ENCODE measurements around the gene ETV3.

ETV3 gene

DNA sequence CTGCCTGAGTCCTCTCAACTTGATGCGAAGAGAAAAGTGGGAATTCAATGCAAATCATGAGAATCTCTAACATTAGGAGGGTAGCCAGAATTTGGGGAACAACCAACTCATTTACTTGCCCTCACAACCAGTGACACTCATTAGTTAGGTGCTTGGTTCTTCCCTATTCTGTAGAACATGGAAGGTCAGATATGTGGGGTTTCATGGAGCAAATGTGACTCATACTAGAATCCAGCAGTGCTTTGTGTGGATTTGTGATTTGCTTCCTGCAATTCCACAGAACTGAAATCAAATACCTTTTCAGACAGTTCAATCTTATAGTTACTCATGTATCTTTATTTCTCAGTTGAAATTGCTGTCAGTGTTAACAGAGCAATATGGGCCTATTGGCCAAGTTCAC, 6.9 kb upstream of the ETV3 start:
- no peak overlapping the region for H3K27ac ChIP-seq
- no peak overlapping the region for H3K4me3 ChIP-seq (ENCODE audit: low read depth, low read length)
- TF ChIP-seq, protein P1, sequence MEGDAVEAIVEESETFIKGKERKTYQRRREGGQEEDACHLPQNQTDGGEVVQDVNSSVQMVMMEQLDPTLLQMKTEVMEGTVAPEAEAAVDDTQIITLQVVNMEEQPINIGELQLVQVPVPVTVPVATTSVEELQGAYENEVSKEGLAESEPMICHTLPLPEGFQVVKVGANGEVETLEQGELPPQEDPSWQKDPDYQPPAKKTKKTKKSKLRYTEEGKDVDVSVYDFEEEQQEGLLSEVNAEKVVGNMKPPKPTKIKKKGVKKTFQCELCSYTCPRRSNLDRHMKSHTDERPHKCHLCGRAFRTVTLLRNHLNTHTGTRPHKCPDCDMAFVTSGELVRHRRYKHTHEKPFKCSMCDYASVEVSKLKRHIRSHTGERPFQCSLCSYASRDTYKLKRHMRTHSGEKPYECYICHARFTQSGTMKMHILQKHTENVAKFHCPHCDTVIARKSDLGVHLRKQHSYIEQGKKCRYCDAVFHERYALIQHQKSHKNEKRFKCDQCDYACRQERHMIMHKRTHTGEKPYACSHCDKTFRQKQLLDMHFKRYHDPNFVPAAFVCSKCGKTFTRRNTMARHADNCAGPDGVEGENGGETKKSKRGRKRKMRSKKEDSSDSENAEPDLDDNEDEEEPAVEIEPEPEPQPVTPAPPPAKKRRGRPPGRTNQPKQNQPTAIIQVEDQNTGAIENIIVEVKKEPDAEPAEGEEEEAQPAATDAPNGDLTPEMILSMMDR (IDR thresholded peaks at IDR 0.05; ENCODE audit: low read depth, low read length): no peak
- DNase-seq: no peak
- no peaks in the 10 kb centered on the region for H3K27me3 ChIP-seq (ENCODE audit: insufficient read depth, low read depth, severe bottlenecking)
- no peaks in the 10 kb centered on the region for H3K9me3 ChIP-seq (ENCODE audit: severe bottlenecking)
- H3K36me3 ChIP-seq: no peaks in the 10 kb centered on the region

DNA sequence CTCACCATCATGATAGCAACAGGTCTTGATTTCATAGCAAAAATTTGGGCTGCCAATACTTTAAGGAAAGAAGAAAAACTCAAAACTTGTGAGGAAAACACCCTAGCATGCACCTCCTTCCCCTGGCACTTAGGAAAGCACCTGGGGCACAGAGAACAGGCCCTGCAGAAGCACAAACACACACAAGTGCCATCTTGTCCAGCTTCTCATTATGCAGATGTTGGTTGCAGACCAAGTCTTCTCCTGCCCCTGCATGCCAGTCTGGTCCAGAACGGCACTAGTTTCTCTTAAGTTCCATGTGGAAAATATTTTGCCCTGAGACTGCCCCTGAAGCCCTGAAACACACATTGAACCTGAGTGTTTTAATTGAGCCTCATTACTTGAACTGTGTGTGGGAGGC, 6.3 kb upstream of the ETV3 start:
- no peaks in the 10 kb centered on the region for H3K36me3 ChIP-seq
- H3K27ac ChIP-seq: no peak overlapping the region
- H3K9me3 ChIP-seq (ENCODE audit: severe bottlenecking): no peaks in the 10 kb centered on the region
- no peak for DNase-seq
- H3K27me3 ChIP-seq (ENCODE audit: insufficient read depth, low read depth, severe bottlenecking): no peaks in the 10 kb centered on the region
- TF ChIP-seq, protein P1 (IDR thresholded peaks at IDR 0.05; ENCODE audit: low read depth, low read length): no peak
- no peak overlapping the region for H3K4me3 ChIP-seq (ENCODE audit: low read depth, low read length)

DNA sequence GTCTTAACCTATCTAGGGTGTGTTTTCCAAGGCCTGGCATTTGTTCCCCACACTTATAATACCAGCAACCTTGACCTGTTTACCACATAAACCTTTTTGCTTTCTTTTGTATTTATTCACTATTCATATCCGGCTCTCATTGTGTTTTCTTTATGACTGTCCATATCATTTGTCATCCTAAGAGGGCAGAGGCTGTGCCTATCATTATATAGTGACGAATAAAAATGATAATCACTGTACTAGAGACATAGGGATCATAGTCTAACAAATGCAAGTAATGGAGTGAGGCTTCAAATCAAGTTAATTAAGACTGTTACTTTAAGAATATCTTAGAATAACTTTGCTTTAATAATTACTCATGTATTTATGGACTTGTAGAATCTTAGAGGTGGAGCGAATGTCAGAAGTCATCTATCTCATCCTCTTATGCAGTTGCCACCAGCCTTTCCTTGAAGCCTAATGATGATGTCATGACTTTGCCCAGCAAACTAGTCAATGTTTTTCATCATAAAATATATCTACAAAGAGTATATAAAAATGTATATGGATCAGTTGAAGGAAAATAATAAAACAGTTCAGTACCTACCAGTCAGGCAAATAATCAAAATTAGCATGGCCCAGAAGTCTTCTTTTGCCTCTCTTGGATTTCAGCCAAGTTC, 4.7 kb upstream of the ETV3 start:
- no peaks in the 10 kb centered on the region for H3K27me3 ChIP-seq (ENCODE audit: insufficient read depth, low read depth, severe bottlenecking)
- no peaks in the 10 kb centered on the region for H3K9me3 ChIP-seq (ENCODE audit: severe bottlenecking)
- H3K36me3 ChIP-seq: no peaks in the 10 kb centered on the region; the same call in 1 of the 2 replicates
- no peak overlapping the region for H3K4me3 ChIP-seq (ENCODE audit: low read depth, low read length)
- DNase-seq: no peak
- no peak overlapping the region for H3K27ac ChIP-seq
- TF ChIP-seq, protein P1 (IDR thresholded peaks at IDR 0.05; ENCODE audit: low read depth, low read length): no peak

DNA sequence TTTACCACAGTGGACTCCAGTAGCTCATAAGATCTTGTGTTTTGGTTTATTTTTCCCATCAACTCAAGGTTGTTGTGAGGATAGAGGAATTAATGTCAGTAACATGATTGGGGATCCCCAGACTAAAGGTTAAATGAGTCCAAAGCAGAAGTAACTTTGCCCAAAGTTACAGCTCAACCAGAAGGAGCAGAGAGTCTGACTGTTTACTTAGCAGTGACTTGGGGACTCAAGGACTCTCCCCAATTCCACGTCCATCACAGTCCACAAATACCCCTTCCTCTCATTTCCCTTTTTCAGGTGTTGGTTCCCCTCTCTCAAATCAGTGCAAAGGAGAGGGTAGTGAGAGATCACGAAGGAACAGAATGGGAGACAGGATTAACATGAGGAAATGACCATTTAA, 4.0 kb upstream of the ETV3 start:
- H3K36me3 ChIP-seq: no peaks in the 10 kb centered on the region; the same call in 1 of the 2 replicates
- H3K27ac ChIP-seq: no peak overlapping the region
- H3K4me3 ChIP-seq (ENCODE audit: low read depth, low read length): no peak overlapping the region
- DNase-seq: no peak
- no peaks in the 10 kb centered on the region for H3K27me3 ChIP-seq (ENCODE audit: insufficient read depth, low read depth, severe bottlenecking)
- TF ChIP-seq, protein P1 (IDR thresholded peaks at IDR 0.05; ENCODE audit: low read depth, low read length): no peak
- no peaks in the 10 kb centered on the region for H3K9me3 ChIP-seq (ENCODE audit: severe bottlenecking)

DNA sequence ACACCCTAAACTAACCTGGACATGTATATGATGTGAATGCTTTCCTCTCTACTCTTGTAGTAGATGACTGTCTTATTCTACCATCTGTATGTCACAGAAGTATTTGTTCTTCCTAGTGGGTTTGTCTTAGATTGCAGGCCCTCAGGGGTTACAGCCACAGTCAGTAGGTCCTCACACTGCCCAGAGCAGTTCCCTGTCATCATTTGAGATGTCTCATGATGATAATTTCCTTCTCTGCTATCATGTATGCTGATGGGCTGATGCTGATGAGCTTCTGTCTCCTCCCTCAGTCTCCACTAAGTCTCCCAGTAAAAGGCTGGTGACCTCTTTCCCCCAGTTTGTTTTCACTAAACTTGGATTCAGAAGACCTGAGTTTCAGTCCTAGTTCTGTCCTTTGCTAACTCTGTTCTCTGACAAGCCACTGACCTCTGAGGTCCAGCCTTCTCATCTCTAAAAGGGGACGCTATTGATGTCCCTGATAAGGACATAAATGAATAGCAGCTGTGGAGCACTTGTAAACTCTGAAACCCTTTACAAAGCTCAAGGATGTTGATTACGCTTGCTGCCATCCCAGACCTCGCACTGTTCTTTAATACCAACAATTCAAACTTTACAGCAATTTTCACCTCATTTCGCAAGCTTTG, 3.1 kb upstream of the ETV3 start:
- H3K36me3 ChIP-seq: no peaks in the 10 kb centered on the region; the same call in 1 of the 2 replicates
- no peak overlapping the region for H3K4me3 ChIP-seq (ENCODE audit: low read depth, low read length)
- H3K27me3 ChIP-seq (ENCODE audit: insufficient read depth, low read depth, severe bottlenecking): no peaks in the 10 kb centered on the region
- no peaks in the 10 kb centered on the region for H3K9me3 ChIP-seq (ENCODE audit: severe bottlenecking)
- TF ChIP-seq, protein P1 (IDR thresholded peaks at IDR 0.05; ENCODE audit: low read depth, low read length): no peak
- no peak for DNase-seq
- no peak overlapping the region for H3K27ac ChIP-seq
